HCT116 (cell line): ENCODE data around the gene LUC7L.

Source experiments
- CEBPB ChIP-seq: IDR thresholded peaks from 2 replicates; pipeline ENCODE4 v1.6.1; 2012; ENCODE audit warnings: low read depth
- CTCF ChIP-seq, 3 experiments: fragments of 200-600 bp in 1 of 3; sonication (generic) in 1 of 3; IDR thresholded peaks in 2 of 3; conservative IDR thresholded peaks in 1 of 3; 2 replicates each; pipeline ENCODE4 v1.5.1; 2012 to 2017; ENCODE audit warnings: low read depth in 2 of 3, low read length in 2 of 3, antibody characterized with exemption in 1 of 3, borderline replicate concordance in 1 of 3, control low read depth in 1 of 3, mild to moderate bottlenecking in 1 of 3, mixed read lengths in 1 of 3, mixed run types in 1 of 3, moderate library complexity in 1 of 3; ENCODE audit not compliant: insufficient read depth in 1 of 3
- EZH2 ChIP-seq: fragments of 200-600 bp; sonication (generic); IDR thresholded peaks from 2 replicates; pipeline ENCODE4 v1.6.1; 2017; ENCODE audit warnings: antibody characterized with exemption, mixed run types
- EZH2phosphoT487 ChIP-seq: fragments of 200-600 bp; IDR thresholded peaks from 2 replicates; pipeline ENCODE4 v1.6.1; 2018; ENCODE audit warnings: antibody characterized with exemption, borderline replicate concordance
- JUND ChIP-seq: IDR thresholded peaks from 2 replicates; pipeline ENCODE4 v1.6.1; 2012
- MAX ChIP-seq: IDR thresholded peaks from 2 replicates; pipeline ENCODE4 v1.6.1; 2012
- POLR2A ChIP-seq: IDR thresholded peaks from 2 replicates; pipeline ENCODE4 v1.7.0; 2011; ENCODE audit warnings: borderline replicate concordance; ENCODE audit not compliant: insufficient read depth, insufficient read length; ENCODE audit errors: extremely low read depth
- POLR2AphosphoS5 ChIP-seq: IDR thresholded peaks from 2 replicates; pipeline ENCODE4 v1.6.1; 2011; ENCODE audit warnings: mild to moderate bottlenecking, low read depth, low read length, moderate library complexity
- RAD21 ChIP-seq: IDR thresholded peaks from 2 replicates; pipeline ENCODE4 v1.6.1; 2012; ENCODE audit warnings: low read depth, mild to moderate bottlenecking
- REST ChIP-seq: IDR thresholded peaks from 2 replicates; pipeline ENCODE4 v1.6.1; 2012; ENCODE audit warnings: low read depth
- SIN3A ChIP-seq: IDR thresholded peaks from 2 replicates; pipeline ENCODE4 v1.6.1; 2012; ENCODE audit warnings: low read depth
- SP1 ChIP-seq: IDR thresholded peaks from 2 replicates; pipeline ENCODE4 v1.6.1; 2012; ENCODE audit warnings: low read depth
- ZNF274 ChIP-seq: fragments of 200-500 bp; sonication (Bioruptor generic); IDR thresholded peaks from 2 replicates; pipeline ENCODE4 v1.6.1; 2014; ENCODE audit warnings: mild to moderate bottlenecking, low read depth, low read length, inconsistent platforms

GRCh38 chr16:143047-143446 lies 86.2 kb downstream of the LUC7L start:
- TF ChIP-seq CTCF (IDR thresholded peaks at IDR 0.05 in 2 of 3, conservative IDR thresholded peaks at IDR 0.05 in 1 of 3; ENCODE audit: borderline replicate concordance in 1 of 3, insufficient read depth in 1 of 3, low read depth in 2 of 3, low read length in 2 of 3) (no peak), POLR2AphosphoS5 (no peak), POLR2A (no peak), JUND (no peak), ZNF274 (no peak), EZH2 (no peak), REST (no peak), EZH2phosphoT487 (no peak), CEBPB (no peak), SP1 (no peak), MAX (no peak), RAD21 (no peak), SIN3A (no peak)
